Testis (tissue), 3 donors: ENCODE data around the gene FZD8. TPM values are rescaled to one million over a fixed set of nuclear protein-coding genes. Genes with fewer than 3 reads are reported as not detected.

Experiments used
- DNase-seq: peaks from one replicate; pipeline ENCODE4 v3.0.0-alpha.2; 2019
- H3K27ac ChIP-seq, 2 donors: fragments of 200-600 bp; sonication (generic); one replicate each; pipeline ENCODE4 v1.5.1; 2019
- H3K27me3 ChIP-seq: fragments of 200-600 bp; sonication (generic); one replicate; pipeline ENCODE4 v1.5.1; 2019
- H3K36me3 ChIP-seq: fragments of 200-600 bp; sonication (generic); one replicate; pipeline ENCODE4 v1.5.1; 2017; ENCODE audit warnings: low read depth; ENCODE audit errors: missing control alignments
- H3K4me1 ChIP-seq: fragments of 200-600 bp; sonication (generic); one replicate; pipeline ENCODE4 v1.5.1; 2019
- H3K4me3 ChIP-seq, 2 donors: fragments of 200-600 bp; sonication (generic); one replicate each; pipeline ENCODE4 v1.5.1; 2017 to 2019
- H3K9me3 ChIP-seq: fragments of 200-600 bp; sonication (generic); one replicate; pipeline ENCODE4 v1.5.1; 2017
- POLR2A ChIP-seq: fragments of 450-650 bp; IDR thresholded peaks from one replicate; pipeline ENCODE4 v1.6.1; 2017; ENCODE audit warnings: antibody characterized with exemption, mild to moderate bottlenecking, moderate library complexity
- WGBS, 2 donors: methylation state at CpG; one replicate each; pipeline ENCODE4 v1.1.5; 2018; 5-methylcytosine and 5-hydroxymethylcytosine counted together
- intact Hi-C: fragments of 100-400 bp; cut with DNase I; formaldehyde crosslinking; loops from one replicate; pipeline ENCODE4 v1.15.1; 2023; ENCODE audit warnings: low total_unique reads
- polyA plus RNA-seq: library from polyadenylated mRNA; stranded (reverse); fragments of 350-450 nt; fragmentation: Illumina TruSeq; extraction: RNeasy Lipid Tissue Mini Kit (QIAGEN cat#74804); gene quantifications from one replicate; pipeline ENCODE4 v1.2.3, GENCODE V29; 2014; ENCODE audit warnings: low read depth, low replicate concordance; ENCODE audit not compliant: insufficient read depth
- total RNA-seq, 2 donors: library from RNA; depleted of rRNA; stranded (reverse); fragments of >200 nt; gene quantifications; one replicate each; pipeline ENCODE4 v1.2.3, GENCODE V29; 2016
- TF ChIP-seq, protein P1 (sequence below), 3 experiments: fragments of 450-650 bp in 2 of 3; fragments of 200-600 bp in 1 of 3; sonication (generic) in 1 of 3; IDR thresholded peaks; one replicate each; pipeline ENCODE4 v1.5.1; 2016 to 2019; ENCODE audit warnings: antibody characterized with exemption in 3 of 3, mild to moderate bottlenecking in 2 of 3, moderate library complexity in 1 of 3

The FZD8 gene
- total and polyA plus RNA-seq, 3 donors from 2014 or later = 4.9 to 16.4 (median 13.0) TPM

DNA sequence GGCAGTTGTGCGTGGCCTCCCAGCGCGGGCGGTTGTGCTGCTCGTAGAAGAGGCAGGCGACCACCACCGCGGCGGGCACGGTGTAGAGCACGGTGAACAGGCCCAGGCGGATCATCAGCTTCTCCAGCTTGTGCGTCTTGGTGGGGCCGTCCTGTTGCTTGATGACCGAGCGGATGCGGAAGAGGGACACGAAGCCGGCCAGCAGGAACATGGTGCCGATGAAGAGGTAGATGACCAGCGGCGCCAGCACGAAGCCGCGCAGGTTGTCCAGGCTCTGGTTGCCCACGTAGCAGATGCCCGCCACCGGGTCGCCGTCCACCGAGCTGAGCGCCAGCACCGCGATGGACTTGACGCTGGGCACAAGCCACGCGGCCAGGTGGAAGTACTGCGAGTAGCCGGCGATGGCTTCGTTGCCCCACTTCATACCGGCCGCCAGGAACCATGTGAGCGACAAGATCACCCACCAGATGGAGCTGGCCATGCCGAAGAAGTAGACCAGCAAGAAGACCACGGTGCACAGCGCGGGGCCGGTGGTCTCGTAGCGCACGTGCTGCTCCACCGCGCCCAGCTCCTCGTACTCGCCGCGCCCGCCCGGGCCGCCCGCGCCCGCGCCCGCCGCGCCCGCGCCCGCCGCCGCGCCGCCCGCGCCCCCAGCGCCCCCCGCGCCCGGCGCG, 2.2 kb downstream of the FZD8 start:
- Histone ChIP-seq H3K4me3 (peak overlapping the region in 1 of 2 donors; percentile 24), H3K36me3 (no peaks in the 10 kb centered on the region), H3K27ac (no peak overlapping the region), H3K27me3 (no peaks in the 10 kb centered on the region), H3K4me1 (peaks cover 3% of the 10 kb centered on the region), H3K9me3 (no peaks in the 10 kb centered on the region)
- intact Hi-C loops = loop anchor here (10.0 kb wide), 1 partner anchor 1135 kb away; no protein-coding TSS in a partner anchor
- peak; percentile 42 for DNase-seq
- 41 to 50% methylated on average over 20 to 51 of the region's 83 CpGs for WGBS, 2 donors
- TF ChIP-seq POLR2A = no peak
- TF ChIP-seq, protein P1, sequence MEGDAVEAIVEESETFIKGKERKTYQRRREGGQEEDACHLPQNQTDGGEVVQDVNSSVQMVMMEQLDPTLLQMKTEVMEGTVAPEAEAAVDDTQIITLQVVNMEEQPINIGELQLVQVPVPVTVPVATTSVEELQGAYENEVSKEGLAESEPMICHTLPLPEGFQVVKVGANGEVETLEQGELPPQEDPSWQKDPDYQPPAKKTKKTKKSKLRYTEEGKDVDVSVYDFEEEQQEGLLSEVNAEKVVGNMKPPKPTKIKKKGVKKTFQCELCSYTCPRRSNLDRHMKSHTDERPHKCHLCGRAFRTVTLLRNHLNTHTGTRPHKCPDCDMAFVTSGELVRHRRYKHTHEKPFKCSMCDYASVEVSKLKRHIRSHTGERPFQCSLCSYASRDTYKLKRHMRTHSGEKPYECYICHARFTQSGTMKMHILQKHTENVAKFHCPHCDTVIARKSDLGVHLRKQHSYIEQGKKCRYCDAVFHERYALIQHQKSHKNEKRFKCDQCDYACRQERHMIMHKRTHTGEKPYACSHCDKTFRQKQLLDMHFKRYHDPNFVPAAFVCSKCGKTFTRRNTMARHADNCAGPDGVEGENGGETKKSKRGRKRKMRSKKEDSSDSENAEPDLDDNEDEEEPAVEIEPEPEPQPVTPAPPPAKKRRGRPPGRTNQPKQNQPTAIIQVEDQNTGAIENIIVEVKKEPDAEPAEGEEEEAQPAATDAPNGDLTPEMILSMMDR (IDR thresholded peaks at IDR 0.05) = peak in 1 of 3 experiments; percentile 4

DNA sequence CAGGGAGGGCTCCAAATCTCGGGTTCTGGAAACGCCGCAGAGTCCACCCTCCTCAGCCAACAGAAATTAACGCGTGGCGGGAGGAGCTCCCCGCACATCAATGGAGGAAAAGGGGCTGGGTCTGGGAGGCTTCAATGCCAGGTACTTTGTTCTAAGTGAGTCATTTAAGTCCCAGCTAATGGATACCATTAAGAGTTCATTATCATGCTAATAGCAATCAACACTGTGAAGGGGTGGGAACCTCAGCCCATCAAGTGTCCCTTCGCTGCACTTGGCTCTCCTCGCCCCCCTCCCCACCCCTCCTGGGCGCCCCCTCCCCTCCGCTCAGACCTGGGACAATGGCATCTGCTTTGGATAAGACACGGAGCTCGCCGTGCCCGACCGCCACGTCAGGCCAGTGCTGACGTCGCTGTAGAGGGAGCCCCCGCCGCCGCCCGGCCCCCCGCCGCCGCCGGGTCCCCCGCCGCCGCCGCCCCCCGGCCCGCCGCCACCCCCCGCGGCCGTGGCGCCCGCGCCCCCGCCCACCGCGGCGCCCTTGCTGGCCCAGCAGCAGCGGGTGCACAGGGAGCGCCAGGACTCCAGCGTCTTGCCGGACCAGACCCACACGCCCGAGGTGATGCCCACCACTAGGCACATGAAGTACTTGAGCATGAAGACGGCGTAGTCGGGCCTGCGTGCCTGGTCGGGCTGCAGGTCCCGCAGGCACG, 2.9 kb downstream of the FZD8 start:
- no peak for TF ChIP-seq POLR2A
- TF ChIP-seq, protein P1 (IDR thresholded peaks at IDR 0.05) = no peak
- Histone ChIP-seq H3K27me3 (no peaks in the 10 kb centered on the region), H3K4me1 (peaks cover 3% of the 10 kb centered on the region), H3K27ac (no peak overlapping the region), H3K4me3 (peak overlapping the region in 1 of 2 donors; percentile 24), H3K36me3 (no peaks in the 10 kb centered on the region), H3K9me3 (no peaks in the 10 kb centered on the region)
- DNase-seq = no peak
- intact Hi-C loops = loop anchor here (10.0 kb wide), 1 partner anchor 1136 kb away; no protein-coding TSS in a partner anchor
- WGBS, 2 donors = 55 to 63% methylated on average over 7 to 29 of the region's 57 CpGs

DNA sequence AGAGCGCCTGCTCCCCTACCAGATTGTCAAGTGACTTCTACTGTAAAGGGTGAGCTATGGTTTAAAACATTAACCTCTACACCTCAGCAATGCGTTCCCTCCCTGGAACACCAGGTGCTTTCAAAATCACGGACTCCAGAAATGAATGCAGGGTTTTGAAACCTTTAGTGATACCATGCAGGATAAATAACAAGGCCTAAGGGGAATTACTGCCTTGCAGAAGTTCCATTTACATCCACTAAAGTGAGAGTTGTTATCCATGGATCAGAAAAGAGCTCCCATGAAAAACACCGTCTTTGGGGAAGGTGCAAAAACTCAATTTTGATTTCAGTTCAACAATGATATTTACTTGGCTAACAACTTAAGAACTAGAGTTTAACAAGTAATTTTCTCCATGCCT, 4.0 kb downstream of the FZD8 start:
- intact Hi-C loops = loop anchor here (10.0 kb wide), 1 partner anchor 1137 kb away; no protein-coding TSS in a partner anchor
- H3K4me1 ChIP-seq = no peaks in the 10 kb centered on the region
- no peak overlapping the region for H3K27ac ChIP-seq
- no peak for TF ChIP-seq POLR2A
- TF ChIP-seq, protein P1 (IDR thresholded peaks at IDR 0.05) = no peak
- H3K9me3 ChIP-seq = no peaks in the 10 kb centered on the region
- no peaks in the 10 kb centered on the region for H3K36me3 ChIP-seq
- no peak for DNase-seq
- H3K4me3 ChIP-seq = no peak overlapping the region
- 59 to 71% methylated on average over 4 of the region's 4 CpGs for WGBS, 2 donors
- no peaks in the 10 kb centered on the region for H3K27me3 ChIP-seq

DNA sequence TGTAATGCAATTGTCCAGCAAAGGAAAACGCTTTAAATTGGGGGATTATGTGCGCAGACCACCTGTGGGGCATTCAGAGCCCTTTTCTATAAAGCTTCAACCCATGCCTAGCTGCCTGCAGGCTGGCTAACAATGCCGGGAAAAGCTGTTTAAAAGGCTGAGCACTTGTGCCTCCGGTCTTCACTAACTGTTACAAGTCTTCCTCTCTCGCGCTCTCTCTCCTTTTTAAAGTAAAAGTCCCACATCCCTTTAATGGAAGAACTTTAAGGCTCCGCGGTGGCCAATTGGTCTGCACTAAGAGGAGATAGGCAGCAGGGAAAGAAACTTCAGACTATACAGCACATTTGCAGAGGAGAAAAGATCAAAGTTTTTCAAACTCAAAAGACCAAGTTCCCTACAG, 4.6 kb downstream of the FZD8 start:
- TF ChIP-seq, protein P1 (IDR thresholded peaks at IDR 0.05) = no peak
- no peak for TF ChIP-seq POLR2A
- H3K27ac ChIP-seq = no peak overlapping the region
- no peaks in the 10 kb centered on the region for H3K36me3 ChIP-seq
- DNase-seq = no peak
- H3K4me3 ChIP-seq = no peak overlapping the region
- WGBS, 2 donors = 46 to 48% methylated on average over 8 of the region's 8 CpGs
- no peaks in the 10 kb centered on the region for H3K27me3 ChIP-seq
- H3K9me3 ChIP-seq = no peaks in the 10 kb centered on the region
- no peaks in the 10 kb centered on the region for H3K4me1 ChIP-seq
- intact Hi-C loops = loop anchor here (10.0 kb wide), 1 partner anchor 1137 kb away; no protein-coding TSS in a partner anchor
